Coronary artery (tissue), 2 donors: ENCODE data around the gene ABCC10.
"Not testable (repeated sequence)": the region's sequence is repeated elsewhere in the genome, so short reads cannot be mapped to it uniquely, and the experiment has no call there.

ENCODE experiments used
- DNase-seq: peaks from one replicate; pipeline ENCODE4 v3.0.0-alpha.2; 2017; ENCODE audit warnings: low spot score
- H3K27ac ChIP-seq, 2 donors: fragments of 200-600 bp; sonication (generic); one replicate each; pipeline ENCODE4 v1.5.1; 2016 to 2019
- H3K4me3 ChIP-seq: fragments of 200-600 bp; sonication (generic); 2 replicates; pipeline ENCODE4 v1.5.1; 2016; ENCODE audit warnings: mild to moderate bottlenecking, moderate library complexity
- TF ChIP-seq, protein P1 (sequence below): fragments of 200-600 bp; sonication (generic); IDR thresholded peaks from one replicate; pipeline ENCODE4 v1.5.1; 2019; ENCODE audit warnings: antibody characterized with exemption

Gene ABCC10

DNA sequence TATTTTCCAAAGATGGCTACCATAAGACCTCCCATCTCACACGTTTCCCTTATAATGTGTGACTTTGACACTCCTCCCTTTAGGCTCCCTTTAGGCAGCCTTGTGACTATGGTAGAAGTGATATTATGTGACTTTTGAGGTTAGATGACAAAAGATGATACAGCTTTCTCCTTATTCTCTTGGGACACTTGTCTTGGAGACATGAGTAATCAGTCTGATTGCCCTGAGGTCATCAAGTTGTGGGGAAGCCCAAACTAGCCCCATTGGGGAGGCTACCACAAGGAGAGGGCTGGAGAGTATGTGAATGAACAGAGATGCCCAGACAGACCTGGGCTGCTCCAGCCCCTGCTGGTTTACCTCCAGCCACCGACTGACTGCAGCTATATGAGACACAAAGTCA lies 38.6 kb downstream of the ABCC10 start:
- Histone ChIP-seq H3K4me3 (no peak overlapping the region), H3K27ac (no peak overlapping the region)
- no peak for DNase-seq
- TF ChIP-seq, protein P1, sequence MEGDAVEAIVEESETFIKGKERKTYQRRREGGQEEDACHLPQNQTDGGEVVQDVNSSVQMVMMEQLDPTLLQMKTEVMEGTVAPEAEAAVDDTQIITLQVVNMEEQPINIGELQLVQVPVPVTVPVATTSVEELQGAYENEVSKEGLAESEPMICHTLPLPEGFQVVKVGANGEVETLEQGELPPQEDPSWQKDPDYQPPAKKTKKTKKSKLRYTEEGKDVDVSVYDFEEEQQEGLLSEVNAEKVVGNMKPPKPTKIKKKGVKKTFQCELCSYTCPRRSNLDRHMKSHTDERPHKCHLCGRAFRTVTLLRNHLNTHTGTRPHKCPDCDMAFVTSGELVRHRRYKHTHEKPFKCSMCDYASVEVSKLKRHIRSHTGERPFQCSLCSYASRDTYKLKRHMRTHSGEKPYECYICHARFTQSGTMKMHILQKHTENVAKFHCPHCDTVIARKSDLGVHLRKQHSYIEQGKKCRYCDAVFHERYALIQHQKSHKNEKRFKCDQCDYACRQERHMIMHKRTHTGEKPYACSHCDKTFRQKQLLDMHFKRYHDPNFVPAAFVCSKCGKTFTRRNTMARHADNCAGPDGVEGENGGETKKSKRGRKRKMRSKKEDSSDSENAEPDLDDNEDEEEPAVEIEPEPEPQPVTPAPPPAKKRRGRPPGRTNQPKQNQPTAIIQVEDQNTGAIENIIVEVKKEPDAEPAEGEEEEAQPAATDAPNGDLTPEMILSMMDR: no peak

DNA sequence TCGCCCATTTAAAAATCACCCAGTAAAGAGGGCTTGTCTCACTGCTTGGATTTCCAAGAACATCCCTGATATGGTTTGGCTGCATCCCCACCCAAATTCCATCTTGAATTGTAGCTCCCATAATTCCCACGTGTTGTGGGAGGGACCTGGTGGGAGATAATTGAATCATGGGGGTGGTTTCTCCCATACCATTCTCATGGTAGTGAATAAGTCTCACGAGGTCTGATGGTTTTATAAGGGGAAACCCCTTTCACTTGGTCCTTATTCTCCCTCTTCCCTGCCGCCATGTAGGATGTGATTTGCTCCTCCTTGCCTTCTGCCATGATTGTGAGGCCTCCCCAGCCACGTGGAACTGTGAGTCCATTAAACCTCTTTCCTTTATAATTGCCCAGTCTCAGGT lies 39.9 kb downstream of the ABCC10 start:
- not testable (repeated sequence) for DNase-seq, H3K27ac ChIP-seq, H3K4me3 ChIP-seq

DNA sequence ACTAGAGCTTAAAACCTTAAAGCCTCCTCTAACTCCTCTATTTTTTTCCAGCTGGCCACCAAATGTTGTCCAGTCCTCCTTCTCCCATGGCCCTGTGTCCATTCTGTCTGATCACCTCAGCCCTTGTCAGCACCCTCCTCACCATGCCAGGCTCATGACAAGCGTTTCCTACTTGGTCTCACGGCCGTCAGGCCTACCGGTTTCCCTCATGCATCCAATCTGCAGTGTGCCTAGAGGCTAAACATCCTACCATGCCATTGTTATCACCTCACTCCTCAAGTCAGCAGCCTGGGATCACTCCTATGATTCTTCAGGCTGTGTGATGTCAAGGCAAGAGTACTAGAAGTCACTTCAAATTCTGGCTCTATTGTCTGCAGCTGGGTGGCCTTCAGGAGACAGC lies 40.4 kb downstream of the ABCC10 start:
- Histone ChIP-seq H3K27ac (no peak overlapping the region), H3K4me3 (no peak overlapping the region)
- no peak for DNase-seq
- TF ChIP-seq, protein P1: no peak

DNA sequence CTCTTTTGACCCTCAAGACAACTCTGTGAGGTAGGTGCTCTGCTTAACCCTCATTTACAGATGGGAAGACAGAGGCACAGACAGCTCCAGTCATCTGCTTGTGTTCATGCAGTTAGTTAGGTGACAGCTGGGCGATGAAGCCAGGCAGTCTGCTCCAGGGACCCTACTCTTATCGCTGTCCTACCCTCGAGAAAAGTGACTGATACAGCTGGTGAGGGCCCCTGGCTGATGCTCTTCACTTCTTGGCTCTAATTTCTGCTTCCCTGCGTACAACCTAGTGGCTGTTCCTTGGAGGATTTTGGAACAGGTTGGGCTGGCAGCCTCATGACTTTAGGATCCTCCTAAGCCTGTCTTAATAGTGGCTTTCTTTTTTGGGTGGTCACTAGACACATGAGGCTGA lies 40.9 kb downstream of the ABCC10 start:
- DNase-seq: no peak
- Histone ChIP-seq H3K4me3 (no peak overlapping the region), H3K27ac (no peak overlapping the region)
- TF ChIP-seq, protein P1: no peak

DNA sequence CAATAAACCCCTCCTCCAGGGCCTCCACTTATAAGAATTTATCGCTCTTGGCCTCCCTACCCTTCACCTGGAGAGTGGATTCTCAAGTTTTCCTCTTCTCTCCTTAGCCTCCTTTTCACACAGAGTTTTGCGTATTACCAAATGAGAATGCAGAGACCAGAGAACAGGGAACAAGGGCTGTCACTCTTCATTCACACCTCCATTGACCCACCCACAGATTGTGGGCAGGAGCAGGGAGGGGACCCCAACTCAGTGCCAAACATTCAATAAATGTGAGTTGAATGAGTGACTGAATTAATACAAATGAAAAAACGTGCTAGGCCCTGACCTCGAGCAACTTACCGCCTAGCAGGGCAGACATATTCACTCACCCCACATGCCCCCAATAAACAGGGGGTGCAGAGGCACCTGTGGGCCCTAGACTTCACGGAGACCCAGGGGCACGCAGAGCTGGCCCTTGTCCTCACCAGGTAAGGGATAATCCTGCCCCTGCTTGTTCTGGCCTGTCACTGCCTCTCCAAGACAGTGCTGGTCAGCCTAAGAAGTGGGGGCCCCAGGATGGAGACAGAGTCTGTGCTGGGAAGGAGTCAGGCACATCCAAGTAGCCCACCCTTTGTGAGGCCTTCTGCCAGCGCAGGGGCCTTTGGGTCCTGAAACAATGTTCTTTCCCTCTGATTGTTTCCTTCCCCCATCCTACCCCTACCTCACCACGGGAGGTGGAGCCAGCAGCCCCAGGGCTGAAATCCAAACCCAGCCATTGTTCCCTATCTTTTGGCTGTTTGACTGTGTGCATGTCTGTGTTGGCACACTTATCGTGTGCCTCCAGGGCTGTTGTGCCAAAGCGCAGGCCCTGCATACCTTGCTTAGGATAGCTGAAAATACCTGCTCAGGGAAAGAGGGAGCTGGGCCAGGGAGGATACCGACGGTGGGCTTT lies 41.7 kb downstream of the ABCC10 start:
- no peak for DNase-seq
- TF ChIP-seq, protein P1: no peak
- Histone ChIP-seq H3K27ac (no peak overlapping the region), H3K4me3 (no peak overlapping the region)

DNA sequence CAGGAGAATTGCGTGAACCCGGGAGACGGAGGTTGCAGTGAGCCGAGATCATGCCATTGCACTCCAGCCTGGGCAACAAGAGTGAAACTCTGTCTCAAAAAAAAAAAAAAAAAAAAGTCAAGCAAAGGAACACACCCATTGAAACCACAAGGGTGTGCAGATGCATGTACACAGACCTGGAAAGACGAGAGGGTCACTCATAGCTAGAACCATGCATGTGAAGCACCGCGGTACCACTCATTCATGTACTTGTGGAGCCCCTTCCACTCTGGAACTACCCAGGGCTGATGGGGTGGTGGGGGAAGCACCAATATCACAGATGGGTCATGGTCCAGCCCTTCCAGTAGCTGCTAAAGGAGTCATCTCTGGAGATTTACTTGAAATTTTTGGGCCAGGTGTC lies 42.6 kb downstream of the ABCC10 start:
- DNase-seq: no peak
- no peak overlapping the region for H3K27ac ChIP-seq
- no peak overlapping the region for H3K4me3 ChIP-seq
- TF ChIP-seq, protein P1: no peak

DNA sequence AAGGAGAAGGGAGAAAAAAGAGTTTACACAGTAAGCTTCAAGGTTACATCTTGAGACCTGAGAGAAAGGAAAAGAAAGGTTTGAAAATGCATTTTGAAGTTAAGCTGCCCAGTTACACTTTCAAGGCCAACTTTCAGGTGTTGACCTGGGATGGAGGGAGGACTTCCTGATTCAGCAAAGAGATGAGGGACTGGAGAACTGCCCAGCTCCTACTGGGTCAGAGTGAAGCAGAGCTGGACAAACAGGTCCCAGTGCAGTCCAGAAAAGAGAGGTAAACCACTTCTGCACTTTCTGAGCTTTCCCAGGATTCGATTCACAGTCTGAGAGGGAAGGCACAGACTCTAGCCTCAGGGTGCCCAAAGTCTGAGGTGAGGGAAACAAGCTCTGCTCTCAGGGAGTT lies 44.1 kb downstream of the ABCC10 start:
- TF ChIP-seq, protein P1: no peak
- H3K27ac ChIP-seq: no peak overlapping the region
- H3K4me3 ChIP-seq: no peak overlapping the region
- no peak for DNase-seq
